Lower leg skin (tissue), 4 donors: ENCODE data around the gene LIX1L. TPM values are rescaled to one million over a fixed set of nuclear protein-coding genes. Genes with fewer than 3 reads are reported as not detected.
A peak's percentile ranks its signal among the peaks of the same experiment; 100 is the strongest.

Source experiments
- DNase-seq, 2 donors: peaks; one replicate each; pipeline ENCODE4 v3.0.0-alpha.2; 2019; ENCODE audit warnings: low spot score in 2 of 2
- H3K4me3 ChIP-seq: fragments of 200-600 bp; sonication (generic); 2 replicates; pipeline ENCODE4 v1.5.1; 2017; ENCODE audit warnings: mild to moderate bottlenecking, low read depth; ENCODE audit not compliant: poor library complexity, severe bottlenecking
- POLR2A ChIP-seq, 2 donors: fragments of 450-650 bp; IDR thresholded peaks; one replicate each; pipeline ENCODE4 v1.6.1; 2016 to 2017; ENCODE audit warnings: antibody characterized with exemption in 2 of 2, mild to moderate bottlenecking in 1 of 2, moderate library complexity in 1 of 2
- WGBS, 2 donors: methylation state at CpG; one replicate each; pipeline ENCODE4 v1.1.5; 2018; 5-methylcytosine and 5-hydroxymethylcytosine counted together
- intact Hi-C: fragments of 100-400 bp; cut with DNase I; formaldehyde crosslinking; loops from one replicate; pipeline ENCODE4 v1.15.0; 2023; ENCODE audit warnings: low total_unique reads
- total RNA-seq, 4 donors: library from RNA; depleted of rRNA; stranded (reverse); fragments of >200 nt; gene quantifications; one replicate each; pipeline ENCODE4 v1.1.0, GENCODE V29; 2016
- TF ChIP-seq, protein P1 (sequence below), 3 donors: fragments of 450-650 bp; IDR thresholded peaks; one replicate each; pipeline ENCODE4 v1.5.1; 2016; ENCODE audit warnings: antibody characterized with exemption in 3 of 3, mild to moderate bottlenecking in 3 of 3, moderate library complexity in 2 of 3

The LIX1L gene
- total RNA-seq, 4 donors from 2014 or later, result 4.6 to 14.2 (median 7.7) TPM

GRCh38 chr1:145992958-145993617, 35.3 kb upstream of the LIX1L start:
- peak overlapping the region; percentile 75 for H3K4me3 ChIP-seq
- DNase-seq, result no peak
- TF ChIP-seq, protein P1, sequence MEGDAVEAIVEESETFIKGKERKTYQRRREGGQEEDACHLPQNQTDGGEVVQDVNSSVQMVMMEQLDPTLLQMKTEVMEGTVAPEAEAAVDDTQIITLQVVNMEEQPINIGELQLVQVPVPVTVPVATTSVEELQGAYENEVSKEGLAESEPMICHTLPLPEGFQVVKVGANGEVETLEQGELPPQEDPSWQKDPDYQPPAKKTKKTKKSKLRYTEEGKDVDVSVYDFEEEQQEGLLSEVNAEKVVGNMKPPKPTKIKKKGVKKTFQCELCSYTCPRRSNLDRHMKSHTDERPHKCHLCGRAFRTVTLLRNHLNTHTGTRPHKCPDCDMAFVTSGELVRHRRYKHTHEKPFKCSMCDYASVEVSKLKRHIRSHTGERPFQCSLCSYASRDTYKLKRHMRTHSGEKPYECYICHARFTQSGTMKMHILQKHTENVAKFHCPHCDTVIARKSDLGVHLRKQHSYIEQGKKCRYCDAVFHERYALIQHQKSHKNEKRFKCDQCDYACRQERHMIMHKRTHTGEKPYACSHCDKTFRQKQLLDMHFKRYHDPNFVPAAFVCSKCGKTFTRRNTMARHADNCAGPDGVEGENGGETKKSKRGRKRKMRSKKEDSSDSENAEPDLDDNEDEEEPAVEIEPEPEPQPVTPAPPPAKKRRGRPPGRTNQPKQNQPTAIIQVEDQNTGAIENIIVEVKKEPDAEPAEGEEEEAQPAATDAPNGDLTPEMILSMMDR (IDR thresholded peaks at IDR 0.05), result no peak
- TF ChIP-seq POLR2A (IDR thresholded peaks at IDR 0.05), result no peak
- WGBS, 2 donors, result 34 to 41% methylated on average over 5 of the region's 5 CpGs
- intact Hi-C loops, result no loop called here

- DNase-seq, result peak in 1 of 2 donors; percentile 69
- intact Hi-C loops, result no loop called here
- TF ChIP-seq POLR2A (IDR thresholded peaks at IDR 0.05), result no peak
- TF ChIP-seq, protein P1 (IDR thresholded peaks at IDR 0.05), result no peak
- WGBS, 2 donors, result 45 to 52% methylated on average over 1 of the region's 1 CpG
- H3K4me3 ChIP-seq, result peak overlapping the region; percentile 75
Observed at GRCh38 chr1:145992502-145992936, 34.7 kb upstream of the LIX1L start.

GRCh38 chr1:145991735-145992412, 34.1 kb upstream of the LIX1L start:
- 41 to 52% methylated on average over 10 of the region's 10 CpGs for WGBS, 2 donors
- TF ChIP-seq, protein P1 (IDR thresholded peaks at IDR 0.05), result no peak
- TF ChIP-seq POLR2A (IDR thresholded peaks at IDR 0.05), result peak in 1 of 2 donors; percentile 23
- DNase-seq, result peak in 1 of 2 donors; percentile 46
- peak overlapping the region; percentile 75 for H3K4me3 ChIP-seq
- intact Hi-C loops, result no loop called here

DNA sequence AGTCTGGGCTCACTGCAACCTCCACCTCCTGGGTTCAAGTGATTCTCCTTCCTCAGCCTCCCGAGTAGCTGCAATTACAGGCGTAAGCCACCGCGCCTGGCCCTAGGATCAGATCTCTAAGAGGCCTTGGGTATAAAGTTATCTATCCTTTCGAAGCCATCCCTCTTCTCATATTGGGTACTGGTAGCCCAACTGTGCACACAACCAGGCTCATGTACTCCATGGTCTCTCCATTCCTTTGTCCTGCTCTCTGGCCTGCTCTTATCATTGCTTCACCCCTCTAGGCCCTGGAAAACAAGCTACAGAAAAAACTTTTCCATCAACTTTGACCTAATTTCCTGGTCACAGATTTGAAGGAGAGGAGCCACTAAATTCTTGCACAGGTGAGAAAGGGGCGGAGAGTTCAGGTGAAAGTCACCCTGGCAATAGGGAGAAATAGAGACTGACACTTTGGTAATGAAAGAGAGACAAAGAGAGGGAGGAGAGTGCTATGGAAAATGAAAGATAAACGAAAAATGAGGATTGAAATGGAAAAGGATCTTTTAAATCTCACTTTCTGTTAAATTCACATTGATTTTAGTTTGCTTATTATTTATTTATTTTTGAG, 32.5 kb upstream of the LIX1L start:
- intact Hi-C loops, result no loop called here
- 70% methylated on average over 7 of the region's 7 CpGs for WGBS, 2 donors
- TF ChIP-seq POLR2A (IDR thresholded peaks at IDR 0.05), result no peak
- TF ChIP-seq, protein P1 (IDR thresholded peaks at IDR 0.05), result no peak
- H3K4me3 ChIP-seq, result no peak overlapping the region
- DNase-seq, result no peak

DNA sequence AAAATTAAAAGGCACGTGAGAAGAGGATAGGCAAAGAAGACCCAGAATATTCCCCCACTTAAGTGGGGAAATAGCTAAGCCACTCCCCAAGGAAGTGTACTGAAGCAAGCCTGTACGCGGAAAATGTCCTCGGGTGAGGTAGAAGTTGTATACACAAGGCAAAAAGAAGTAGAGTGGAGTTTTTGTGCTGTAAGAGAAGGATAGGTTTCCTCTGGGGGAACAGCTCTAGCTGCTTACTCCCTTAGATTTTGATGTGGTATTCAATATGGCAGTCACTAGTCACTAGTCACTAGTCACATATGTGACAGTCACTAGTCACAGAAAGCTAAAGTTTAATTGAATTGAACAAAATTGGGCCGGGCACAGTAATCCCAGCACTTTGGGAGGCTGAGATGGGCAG, 31.0 kb upstream of the LIX1L start:
- TF ChIP-seq, protein P1 (IDR thresholded peaks at IDR 0.05), result no peak
- no peak for TF ChIP-seq POLR2A (IDR thresholded peaks at IDR 0.05)
- H3K4me3 ChIP-seq, result no peak overlapping the region
- whole genome bisulfite sequencing, 2 donors, result 34 to 41% methylated on average over 5 of the region's 5 CpGs
- DNase-seq, result no peak
- intact Hi-C loops, result no loop called here
